Measurements from ENCODE around the gene C1QTNF5.
A peak's percentile ranks its signal among the peaks of the same experiment; 100 is the strongest.

Gene C1QTNF5

DNA sequence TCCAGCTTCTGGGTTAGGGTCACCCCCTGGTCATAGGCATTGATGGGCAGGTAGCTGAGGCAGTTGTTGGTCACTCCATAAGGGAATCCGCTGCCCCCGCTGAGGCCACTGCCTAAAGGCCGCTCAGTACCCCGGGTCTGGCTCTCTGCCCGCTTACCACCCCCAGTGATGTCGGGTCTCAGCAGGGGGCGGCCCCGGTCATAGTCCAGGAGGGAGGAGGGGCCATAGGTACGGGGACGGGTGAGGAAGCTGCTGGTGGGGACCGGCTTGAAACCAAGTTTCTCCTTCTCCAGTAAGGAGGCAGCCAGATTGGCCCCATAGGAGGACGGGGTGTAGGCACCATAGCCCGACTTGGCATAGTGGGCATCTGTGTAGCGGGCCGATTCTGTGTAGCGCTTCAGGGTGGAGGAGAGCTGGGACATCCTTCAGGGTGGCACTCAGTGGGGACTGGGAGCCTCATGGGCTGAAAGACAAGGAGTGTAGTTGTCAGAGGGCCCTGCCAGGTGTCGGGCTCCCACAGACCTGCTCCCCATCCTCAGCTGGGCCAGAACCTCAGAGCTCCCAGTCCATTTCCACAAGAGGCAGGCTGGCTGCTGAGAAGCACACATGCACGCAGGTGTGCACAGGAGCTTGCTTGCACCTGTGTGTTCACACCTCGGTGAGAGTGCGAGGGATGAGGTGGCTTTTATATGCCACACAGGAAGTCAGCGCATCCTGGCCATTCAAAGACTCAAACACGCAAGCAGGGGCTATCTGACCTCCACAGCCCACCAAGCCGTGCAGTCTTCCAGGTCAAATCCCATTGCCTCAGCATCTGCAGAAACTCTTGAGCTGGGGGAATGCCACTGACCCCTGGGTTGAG lies 32.6 kb upstream of the C1QTNF5 start:
- no peak for DNase-seq

DNA sequence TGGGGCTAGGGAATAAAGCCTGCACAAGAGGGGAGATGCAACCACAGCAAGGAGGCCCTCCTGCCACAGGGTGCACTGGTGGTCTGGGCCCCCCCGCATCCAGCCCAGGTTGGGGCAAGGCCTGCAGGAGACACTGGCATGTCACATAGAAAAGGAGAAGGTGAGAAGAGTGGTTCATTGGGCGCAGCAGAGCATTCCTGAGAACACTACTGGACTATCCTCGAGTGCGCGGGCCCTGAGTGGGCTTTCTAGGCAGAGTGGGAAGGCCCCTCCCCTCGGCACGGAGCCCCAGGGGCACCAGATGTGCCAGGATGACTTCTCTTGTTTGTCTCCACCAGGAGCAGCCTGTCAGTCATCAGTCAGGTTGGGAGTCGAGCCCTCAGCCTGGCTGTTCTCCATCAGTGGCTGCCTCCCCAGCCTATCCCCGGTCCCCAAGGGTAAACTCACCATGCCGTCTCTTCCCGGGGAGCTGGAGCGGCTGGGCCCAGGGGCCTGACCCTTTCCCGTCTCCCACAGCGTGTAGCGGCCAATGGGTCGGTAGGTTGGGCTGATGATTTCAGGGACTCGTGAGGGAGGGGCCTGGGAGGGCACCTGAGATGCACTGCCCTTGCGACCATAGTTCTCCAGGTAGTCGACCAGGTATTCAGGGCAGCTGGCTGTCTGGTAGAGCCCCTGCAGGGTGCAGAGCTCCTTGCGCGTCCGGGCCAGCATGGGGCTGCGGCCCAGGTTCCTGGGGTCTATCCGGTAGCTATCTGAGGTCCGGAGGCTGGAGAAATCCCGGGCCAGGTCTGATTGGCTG lies 31.8 kb upstream of the C1QTNF5 start:
- no peak for DNase-seq

DNA sequence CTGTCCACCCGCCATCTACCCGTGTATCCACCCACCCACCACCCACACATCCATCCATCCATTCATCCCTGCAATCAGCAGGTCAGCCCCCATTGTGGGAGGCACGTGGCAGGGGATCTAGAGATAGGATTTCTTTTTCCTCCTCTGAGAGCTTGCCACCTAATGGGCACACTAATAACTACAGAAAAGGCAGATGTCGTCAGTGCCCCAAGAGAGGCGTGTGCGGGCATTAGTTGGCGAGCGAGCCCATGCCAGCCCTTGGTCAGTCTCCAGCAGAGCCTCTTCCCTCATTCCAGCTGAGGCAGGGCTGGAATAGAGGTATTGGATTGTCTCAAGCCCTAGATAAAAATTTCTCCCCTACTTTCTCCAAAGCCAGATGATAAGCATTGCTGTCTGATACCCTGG lies 31.1 kb upstream of the C1QTNF5 start:
- DNase-seq = no peak

DNA sequence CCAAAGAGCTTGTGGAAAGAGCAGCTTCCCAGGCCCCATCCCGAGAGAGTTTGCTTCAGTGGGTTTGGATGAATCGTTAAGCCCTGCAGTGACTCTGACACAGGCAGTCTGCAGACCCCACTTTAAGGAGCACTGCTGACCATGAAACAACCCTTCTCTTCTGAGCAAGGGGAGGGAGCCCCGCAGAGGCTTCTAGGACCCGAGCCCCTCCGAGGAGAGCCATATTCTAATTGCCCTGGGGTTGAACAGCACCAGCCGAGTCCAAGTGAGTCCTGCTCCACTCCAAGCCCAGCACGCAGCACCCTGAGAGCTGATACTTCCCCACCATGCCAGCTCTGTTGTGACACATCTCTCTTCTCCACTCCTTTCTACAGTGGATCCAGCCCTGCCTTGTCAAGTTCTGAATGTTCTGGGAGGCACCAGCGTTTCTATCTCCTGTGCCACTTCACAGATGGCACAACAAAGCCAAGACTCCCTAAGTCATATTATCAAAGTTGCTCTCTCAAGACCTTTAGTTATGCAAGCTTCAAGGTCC lies 30.5 kb upstream of the C1QTNF5 start:
- DNase-seq = no peak

DNA sequence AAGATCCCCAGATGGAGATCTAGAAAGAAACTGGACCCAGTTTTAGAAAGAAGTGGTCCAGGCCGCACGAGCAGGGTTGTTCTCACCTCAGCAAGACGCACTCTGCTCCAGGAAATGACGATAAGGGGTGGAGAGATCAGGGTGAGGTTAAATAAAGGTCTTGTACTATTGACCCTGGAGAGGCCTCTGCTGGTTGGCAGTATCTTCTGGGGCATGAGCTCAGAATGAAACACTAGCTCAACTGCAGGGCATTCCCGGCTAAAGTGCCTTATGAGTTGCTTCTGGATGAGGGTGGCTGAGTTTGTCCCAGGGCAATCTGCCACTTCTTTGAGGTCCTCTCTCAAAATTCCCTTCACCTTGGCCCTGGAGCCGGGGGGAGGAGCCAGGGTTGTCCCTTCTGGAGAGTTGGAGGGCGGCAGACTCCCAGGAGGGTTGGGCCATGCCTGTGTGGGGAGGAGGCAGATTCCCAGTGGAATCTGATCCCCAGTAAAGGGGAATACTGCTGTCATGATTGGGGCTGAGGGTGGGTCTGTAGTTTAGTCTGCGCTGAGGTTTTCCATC lies 29.9 kb upstream of the C1QTNF5 start:
- DNase-seq = no peak

DNA sequence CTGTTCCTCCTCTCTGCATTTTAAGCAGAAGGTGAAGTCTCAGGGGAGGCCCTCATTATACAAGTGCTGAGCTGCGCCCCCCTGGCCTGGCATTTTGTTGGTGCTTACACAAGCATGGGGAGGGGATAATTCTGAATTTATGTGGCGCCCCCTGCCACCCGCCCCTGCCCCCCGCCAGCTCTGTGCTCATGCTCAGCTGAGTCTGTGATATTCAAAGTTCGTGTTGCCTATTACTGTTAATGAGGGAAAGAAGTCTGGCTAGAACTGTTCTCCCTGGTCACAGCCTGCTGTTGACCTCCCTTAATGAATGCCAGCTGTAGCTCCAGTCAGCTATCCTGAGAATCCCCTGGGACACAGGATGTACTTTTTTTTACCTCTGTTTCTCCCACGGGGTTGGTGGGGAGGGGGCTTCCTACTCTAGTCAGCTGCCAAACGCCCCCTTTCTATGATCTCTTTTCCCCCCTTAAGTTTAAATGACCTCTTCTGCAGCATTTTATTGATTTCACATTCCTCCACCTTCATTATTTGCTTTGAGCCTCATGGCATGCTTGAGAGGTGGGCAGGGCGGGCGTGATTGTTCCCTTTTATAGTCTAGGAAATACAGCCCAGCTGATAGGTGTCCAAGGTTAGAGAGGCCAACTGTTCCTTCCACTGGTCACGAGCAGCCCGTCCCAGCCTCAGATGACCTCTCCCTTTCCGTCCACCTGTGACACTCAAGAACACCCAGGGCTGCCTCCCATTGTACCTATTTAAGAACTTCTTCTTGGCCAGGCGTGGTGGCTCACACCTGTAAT lies 28.6 kb upstream of the C1QTNF5 start:
- no peak for DNase-seq

DNA sequence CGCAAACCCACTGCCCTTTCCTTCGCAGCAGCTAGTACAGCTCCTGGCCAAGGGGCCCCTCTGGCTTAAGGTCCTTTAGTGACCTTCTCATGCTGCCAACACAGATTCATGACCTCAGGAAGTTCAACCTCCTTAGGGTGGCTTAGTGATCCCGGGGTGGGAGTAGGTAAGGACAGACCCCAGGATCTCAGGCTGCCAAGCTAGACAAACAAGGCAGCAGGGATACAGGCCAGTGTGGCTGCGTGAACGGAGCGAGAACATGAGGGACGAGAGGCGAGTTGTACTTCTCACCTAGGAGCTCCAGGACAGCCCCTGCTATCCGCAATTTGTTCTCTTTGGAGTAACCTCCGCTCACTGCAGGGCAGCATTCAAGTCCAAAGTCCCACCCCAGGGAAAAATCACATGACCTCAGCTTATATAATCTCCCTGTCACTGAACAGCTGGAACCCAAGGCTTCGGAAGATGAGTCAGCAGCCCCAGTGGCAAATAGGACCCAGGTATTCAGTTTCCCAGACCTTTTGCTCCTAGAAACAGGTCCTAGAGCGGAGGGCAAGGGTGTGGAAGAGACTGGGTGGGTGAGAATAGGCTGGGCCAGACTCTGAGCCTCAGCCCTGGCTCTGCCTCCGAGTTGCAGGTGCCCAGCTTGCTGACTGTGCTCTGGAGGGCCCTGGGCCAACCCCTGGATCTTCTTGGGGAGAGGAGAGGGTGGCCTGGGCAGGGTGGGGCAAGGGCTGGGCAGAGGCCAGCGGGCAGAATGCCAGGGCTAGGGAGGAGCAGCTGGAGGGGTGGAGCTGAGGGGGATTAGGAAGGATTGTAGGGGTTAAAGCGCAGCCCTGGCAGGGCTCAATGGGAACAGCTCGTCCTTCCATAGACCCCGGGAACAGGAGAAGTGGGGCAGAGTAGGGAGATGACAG lies 27.7 kb upstream of the C1QTNF5 start:
- DNase-seq = no peak

DNA sequence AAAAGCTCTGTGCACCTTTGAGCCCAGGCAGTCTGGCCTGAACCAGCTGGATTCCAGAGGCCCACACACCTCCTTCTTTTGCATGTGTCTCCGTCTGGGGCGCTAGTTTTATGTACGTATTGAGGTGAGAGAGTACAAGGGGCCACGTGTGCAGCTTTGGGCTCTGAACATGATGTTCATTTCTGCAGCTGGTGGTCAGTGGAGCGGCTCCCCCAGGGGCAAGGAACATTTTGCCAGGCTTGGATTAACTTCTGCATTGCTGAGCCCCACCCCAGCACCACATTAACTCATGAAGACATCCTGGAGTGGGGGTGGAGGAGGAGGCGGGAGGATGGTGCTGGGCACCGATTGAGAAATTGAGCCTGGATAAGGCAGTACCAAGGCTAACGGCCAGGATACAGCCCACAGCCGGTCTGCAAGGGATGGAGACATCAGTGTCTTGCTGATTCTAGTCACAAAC lies 27.0 kb upstream of the C1QTNF5 start:
- DNase-seq = no peak

DNA sequence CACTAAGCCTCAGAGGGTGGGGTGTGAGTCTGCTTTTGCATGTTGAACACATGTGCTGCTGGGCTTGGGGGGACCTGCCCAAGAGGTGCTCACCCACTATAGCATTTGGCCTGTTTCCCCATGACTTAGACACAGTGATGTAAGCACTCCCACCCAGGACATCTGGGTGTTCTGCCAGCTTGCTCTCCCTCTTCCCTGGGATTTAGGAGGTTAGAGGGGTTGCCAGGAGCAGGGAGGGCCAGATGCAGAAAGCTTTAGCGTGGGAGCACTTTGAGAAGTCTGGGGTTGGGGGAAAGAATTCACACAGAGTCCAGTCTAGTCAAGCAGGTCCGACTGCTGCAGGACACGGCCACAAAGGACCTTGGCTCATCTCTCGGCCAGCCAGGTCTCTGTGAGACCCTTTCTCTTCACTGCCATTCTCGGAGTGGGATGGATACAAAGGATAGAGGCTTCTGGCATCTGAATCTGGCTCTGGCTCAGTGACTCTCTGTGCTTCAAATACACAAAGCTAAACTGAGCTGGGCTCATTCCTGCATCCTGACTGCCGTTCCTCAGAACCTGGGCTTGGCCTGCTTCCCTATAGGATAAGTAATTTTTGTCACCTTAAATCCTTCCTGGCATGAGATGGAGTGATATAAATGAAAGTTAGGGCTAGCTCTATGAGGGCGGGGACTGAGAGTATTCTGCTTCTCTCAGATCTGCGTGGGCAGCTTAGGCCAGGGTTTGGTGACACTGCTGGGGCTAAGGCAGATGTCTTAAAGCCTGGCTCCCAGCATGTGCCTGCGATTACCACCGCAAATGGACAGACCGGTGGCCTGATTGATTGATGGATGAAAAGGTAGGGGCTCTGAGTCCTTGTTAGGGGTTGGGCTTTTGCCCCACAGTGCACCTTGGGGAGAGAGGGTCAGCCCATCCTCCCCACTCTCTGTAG lies 26.3 kb upstream of the C1QTNF5 start:
- DNase-seq = no peak

DNA sequence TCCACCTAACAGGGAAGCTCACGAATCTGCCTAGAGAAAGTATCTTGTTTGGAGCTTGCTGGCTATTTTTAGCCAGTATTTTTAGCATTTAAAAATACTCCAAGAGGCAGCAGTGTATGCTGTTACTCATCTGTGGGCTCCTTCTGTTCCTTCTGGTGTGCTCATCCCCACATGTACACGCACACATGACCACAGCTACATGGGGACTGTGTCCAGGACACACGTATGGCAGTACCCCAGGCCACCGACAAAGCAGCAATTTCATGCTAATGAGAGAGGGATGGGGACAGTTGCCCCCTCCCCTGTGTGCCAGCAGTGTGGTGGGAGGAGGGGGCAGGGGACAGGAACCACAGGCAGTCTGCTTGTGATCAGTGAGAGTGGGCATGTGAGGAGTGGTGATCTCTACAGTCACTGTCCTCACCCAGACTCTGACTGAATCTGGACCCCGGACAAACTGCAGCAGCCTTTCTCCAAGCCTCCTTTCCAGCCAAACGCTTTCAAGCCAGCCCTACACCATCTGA lies 24.4 kb upstream of the C1QTNF5 start:
- DNase-seq = no peak

DNA sequence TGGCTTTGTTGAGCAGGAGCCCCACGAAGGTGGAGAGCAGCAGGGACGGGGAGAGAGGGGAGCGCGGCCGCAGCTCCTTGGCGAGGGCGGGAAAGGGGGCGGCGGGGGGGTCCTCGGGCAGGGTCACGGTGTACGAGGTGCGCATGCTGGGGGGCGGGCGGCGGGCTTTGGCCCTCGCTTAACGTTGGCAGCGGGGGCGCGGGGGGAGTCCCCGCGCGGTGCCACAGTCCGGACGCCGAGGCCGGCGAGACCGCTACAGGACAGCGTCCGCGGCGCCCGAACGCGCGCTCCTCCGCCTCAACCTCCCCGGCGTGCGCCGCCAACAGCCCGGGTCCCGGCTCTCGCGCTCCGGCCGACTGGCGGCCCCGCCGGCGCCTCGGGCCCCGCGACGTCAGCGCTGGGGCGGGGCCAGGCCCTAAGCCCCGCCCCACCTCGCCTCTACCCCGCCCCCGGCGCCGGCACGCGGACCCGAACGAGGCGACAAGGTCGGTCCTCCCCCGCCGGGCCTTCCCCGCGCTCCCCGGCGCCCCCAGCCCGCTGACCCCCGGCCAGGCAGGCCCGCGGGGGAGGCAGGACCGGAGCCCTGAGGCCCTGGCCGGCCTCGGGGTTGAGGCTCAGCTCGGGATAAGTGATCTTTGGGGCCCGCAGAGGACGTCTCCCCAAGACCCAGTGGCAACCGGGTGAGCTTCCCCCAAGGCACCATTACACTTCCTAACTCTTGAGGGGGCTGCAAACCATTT lies 23.3 kb upstream of the C1QTNF5 start:
- peak; percentile 60 for DNase-seq

DNA sequence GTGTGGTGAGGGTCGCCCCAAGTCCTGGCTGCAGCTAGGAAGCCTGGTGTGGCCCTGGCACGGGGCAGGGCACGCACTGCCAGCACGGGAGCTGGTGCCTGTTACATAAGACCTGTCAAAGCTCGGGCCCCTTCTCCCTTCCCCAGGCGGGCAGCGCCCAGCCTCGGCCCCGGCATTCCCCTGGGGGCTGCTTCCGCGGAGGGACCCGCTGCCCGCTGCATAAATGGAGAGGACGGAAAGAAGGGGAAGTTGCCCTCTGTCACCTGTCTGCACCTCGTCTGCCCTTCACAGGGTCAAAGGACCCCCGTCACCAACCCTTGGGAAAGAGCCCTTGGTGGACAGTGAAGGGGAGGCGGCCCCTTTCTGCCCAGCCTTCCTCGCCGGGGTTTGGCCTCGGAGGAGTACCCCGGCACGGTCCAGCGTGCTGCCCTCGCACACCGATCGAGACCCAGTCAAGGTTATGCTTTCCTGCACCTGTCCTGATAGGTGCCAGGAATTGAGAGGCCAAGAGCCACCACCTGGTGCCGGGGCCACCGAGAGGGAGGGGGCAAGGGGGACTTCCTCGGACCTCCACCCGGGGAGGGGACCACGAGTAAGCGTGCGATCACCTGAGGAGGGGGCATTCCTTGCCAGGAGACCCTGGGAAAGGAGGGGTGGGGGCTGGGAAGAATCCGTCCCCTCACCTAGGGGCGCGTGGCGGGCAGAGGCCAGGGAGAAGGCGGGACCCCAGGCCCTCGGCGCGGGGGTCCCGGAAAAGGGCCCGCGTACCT lies 22.6 kb upstream of the C1QTNF5 start:
- no peak for DNase-seq

DNA sequence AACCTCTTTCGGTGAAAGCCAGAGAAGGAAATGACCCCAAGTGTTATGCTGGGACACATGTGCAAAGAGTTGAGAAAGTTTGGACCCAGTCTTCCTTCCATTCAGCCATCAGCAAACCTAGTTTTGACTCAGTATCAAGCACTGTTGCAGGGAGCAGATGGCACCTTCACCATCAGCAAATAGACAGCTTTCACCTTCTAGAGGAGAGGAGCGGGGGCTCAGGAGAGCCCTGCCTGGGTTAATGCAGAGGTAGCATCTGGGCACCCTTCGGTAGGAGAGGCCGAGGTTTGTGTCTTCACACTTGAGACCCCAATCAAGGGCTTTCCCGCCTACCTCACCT lies 22.0 kb upstream of the C1QTNF5 start:
- no peak for DNase-seq

DNA sequence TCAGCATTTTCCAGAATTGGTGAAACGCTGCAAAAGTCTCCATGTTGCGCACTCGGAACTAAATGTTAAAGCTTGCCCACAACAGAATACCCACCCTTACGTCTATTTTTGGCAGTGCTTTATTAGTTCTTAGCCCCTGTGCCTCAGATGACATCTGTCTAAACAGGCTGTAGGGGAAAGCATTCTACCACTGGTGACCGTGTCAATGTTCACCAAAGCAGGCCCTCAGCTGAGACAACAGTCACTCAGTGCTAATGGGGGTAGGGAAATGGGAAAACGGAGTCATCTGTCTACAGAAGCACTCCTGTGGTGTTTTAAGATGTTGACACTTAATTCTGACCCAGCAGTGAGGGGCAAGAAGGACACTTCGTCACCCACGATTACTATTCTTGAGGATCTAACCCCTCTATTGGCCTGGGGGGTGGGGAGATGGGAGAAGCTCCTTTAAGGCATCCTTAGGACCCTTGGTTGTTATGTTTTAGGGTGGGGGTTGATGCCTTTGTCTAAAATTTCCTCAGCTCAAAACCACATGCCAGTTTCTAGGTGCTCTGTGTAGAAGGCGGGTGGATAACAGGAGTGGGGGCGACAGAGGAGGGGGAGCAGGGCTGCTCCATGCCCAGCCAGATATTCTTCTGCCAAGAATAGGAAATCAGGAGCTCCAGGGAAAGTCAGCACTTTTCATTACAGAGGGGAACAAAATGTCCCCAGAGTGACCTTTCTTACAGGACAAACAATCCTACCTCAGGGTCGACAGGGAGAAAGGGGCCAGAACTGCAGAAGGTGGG lies 21.4 kb upstream of the C1QTNF5 start:
- no peak for DNase-seq

DNA sequence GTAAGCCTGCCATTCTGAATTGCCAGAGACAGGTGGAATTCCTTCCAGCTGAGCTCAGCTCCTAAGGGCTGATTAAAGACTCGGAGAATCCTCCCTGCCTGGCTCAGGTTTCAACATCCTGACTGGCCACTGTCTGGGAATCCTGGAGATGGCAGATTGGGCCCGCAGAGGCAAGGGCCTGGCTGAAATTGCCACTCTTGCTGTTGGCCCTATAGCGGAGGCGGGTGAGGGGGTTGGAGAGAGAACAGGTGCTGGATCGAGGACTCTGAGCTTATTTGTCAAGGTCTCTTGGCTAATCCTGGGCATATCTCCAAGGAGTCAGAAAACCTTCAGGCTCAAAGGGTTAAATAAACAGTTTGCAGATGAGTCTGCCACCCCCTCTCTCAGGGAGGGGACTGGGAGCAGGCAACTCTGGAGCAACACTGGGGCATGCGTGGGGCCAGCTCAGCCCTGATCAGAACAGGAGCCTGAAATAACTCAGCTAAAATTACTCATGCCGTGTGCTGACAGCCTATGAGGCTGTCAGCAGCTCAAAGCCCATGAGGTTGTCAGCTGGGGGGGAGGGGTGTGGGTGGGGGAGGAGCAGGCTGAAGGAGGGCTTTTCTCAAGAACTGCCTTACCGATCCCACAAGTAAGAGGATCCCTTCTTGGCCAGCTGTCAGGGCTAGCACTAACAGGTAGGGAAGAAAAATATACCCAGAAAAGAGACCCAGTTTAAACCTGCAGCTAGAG lies 20.5 kb upstream of the C1QTNF5 start:
- DNase-seq = peak; percentile 33

DNA sequence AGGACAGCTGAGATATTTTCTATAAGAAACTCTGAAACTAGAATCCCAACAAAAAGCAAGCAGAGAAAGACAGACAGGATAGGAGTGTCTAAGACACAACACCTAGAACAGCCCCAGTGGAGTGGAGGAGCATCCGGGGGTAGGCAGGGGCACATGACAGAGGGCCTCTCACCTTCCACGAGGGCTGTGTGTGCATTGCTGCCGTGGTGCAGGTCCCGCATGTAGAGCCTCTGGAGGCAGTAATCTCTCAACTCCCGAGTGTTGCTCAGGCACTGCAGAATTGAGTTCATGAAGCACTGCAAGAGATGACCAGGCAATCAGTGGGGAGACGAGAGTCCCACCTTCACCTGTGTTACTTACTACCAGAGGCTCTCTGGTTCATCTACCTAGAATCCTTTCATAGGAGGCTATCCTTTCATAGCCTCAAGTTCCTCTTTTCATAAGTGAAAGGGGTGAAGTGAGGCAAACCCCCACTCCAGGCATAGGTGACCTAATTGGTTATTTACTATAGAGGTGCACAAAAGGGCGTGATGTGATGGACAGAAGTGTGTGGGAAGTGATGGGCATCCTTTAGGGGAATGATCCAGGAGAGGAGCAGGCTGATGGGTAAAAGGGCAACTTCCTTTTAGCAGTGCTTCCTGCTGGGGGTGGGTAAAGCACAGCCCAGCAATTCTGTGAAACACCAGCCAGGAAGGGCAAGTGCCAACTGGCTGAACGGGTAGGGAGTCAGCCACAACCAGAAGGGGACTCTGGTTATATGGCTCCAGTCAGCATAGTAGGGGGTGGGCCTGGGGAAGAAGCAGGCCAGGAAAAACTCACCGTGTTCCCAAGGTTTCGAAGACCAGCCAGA lies 18.9 kb upstream of the C1QTNF5 start:
- DNase-seq = no peak
